K562 (cell line): ENCODE data around the gene YBX2. TPM values are rescaled to one million over a fixed set of nuclear protein-coding genes. Genes with fewer than 3 reads are reported as not detected.

Experiments used
- ATAC-seq: fragments of 200-7000 bp; cut with Tn5 transposase; 3 replicates; pipeline ENCODE4 v1.9.1; 2020; ENCODE audit warnings: moderate library complexity
- BruUV-seq: library from RNA; stranded (reverse); fragments of 400-500 nt; replicated peaks from 2 replicates; lab custom pipeline; 2021; lab: Mats Ljungman, UMichigan
- CTCF ChIA-PET: fragments of 300-600 bp; formaldehyde crosslinking; extraction: SDS; loops from one replicate; lab custom pipeline; 2021; ENCODE audit warnings: low intra/inter-chr PET ratio; lab: Yijun Ruan, JAX
- POLR2A ChIA-PET: fragments of 300-600, 350-650 bp; sonication (Branson Sonifier 250); formaldehyde crosslinking; extraction: SDS; loops from one replicate; lab custom pipeline; 2021; ENCODE audit warnings: antibody characterized with exemption, inconsistent platforms; lab: Yijun Ruan, JAX
- DNase-seq, 4 experiments: peaks; one replicate each; pipeline versions ENCODE4 v3.0.0 to v3.0.0-alpha.2; 2011 to 2018; ENCODE audit warnings: low spot score in 3 of 4, mixed read lengths in 3 of 4; ENCODE audit errors: extremely low read depth in 1 of 4
- FAIRE-seq: peaks from 2 replicates; lab custom pipeline; 2011; peaks lifted over from hg19 to GRCh38; lab: Jason Lieb, UNC
- H2AFZ ChIP-seq: 2 replicates; pipeline ENCODE4 v1.6.0; 2011; ENCODE audit warnings: low read depth, low read length, control low read depth, inconsistent platforms
- H3K27ac ChIP-seq: fragments of 200-600 bp; 3 replicates; pipeline ENCODE4 v1.8.0; 2011; ENCODE audit warnings: low read depth, mild to moderate bottlenecking, control low read depth, inconsistent platforms, low read length, moderate library complexity, mixed read lengths; ENCODE audit errors: extremely low read depth
- H3K27me3 ChIP-seq, 2 experiments: fragments of 300-600 bp in 1 of 2; 2 replicates in 1 of 2; 3 replicates in 1 of 2; pipeline versions ENCODE4 v1.6.0 to v1.8.0; 2011; ENCODE audit warnings: inconsistent platforms in 2 of 2, low read length in 2 of 2, mild to moderate bottlenecking in 1 of 2, mixed read lengths in 1 of 2, moderate library complexity in 1 of 2; ENCODE audit not compliant: control insufficient read depth in 2 of 2, insufficient read depth in 2 of 2
- H3K36me3 ChIP-seq: fragments of 300-600 bp; 3 replicates; pipeline ENCODE4 v1.8.0; 2011; ENCODE audit warnings: mild to moderate bottlenecking, low read length, inconsistent platforms; ENCODE audit not compliant: control insufficient read depth, insufficient read depth
- H3K4me1 ChIP-seq, 2 experiments: fragments of 200-600 bp in 1 of 2; replicated peaks in 1 of 2; 2 replicates in 1 of 2; 3 replicates in 1 of 2; pipeline versions ENCODE4 v1.5.1 to v1.8.0; 2011; ENCODE audit warnings: inconsistent platforms in 2 of 2, low read length in 2 of 2, mild to moderate bottlenecking in 1 of 2, mixed read lengths in 1 of 2, moderate library complexity in 1 of 2; ENCODE audit not compliant: control insufficient read depth in 2 of 2, insufficient read depth in 2 of 2
- H3K4me2 ChIP-seq: 2 replicates; pipeline ENCODE4 v1.6.1; 2011; ENCODE audit warnings: low read length, control low read depth, inconsistent platforms, mixed read lengths; ENCODE audit not compliant: insufficient read depth
- H3K4me3 ChIP-seq: fragments of 200-600 bp; sonication (generic), shearing (Covaris generic); 2 replicates; pipeline ENCODE4 v1.5.1; 2016; ENCODE audit warnings: control low read depth, inconsistent platforms
- H3K79me2 ChIP-seq: fragments of 200-600 bp; 3 replicates; pipeline ENCODE4 v1.8.0; 2011; ENCODE audit warnings: low read length, inconsistent platforms; ENCODE audit not compliant: control insufficient read depth, insufficient read depth
- H3K9ac ChIP-seq, 2 experiments: 2 replicates each; pipeline versions ENCODE4 v1.6.0 to v1.6.1; 2011; ENCODE audit warnings: low read depth in 2 of 2, low read length in 2 of 2, control low read depth in 1 of 2, inconsistent platforms in 1 of 2, mild to moderate bottlenecking in 1 of 2, mixed read lengths in 1 of 2; ENCODE audit not compliant: insufficient read depth in 1 of 2
- H3K9me1 ChIP-seq: one replicate; pipeline ENCODE4 v1.6.0; 2011; ENCODE audit warnings: inconsistent platforms, mild to moderate bottlenecking, low read length, moderate library complexity; ENCODE audit not compliant: control insufficient read depth, insufficient read depth
- H3K9me3 ChIP-seq: replicated peaks from 2 replicates; pipeline ENCODE4 v1.5.1; 2011; ENCODE audit warnings: low read depth, low read length, inconsistent platforms; ENCODE audit not compliant: control insufficient read depth, insufficient read depth
- H4K20me1 ChIP-seq: replicated peaks from 2 replicates; pipeline ENCODE4 v1.6.1; 2011; ENCODE audit warnings: low read length, inconsistent platforms, mixed read lengths; ENCODE audit not compliant: control insufficient read depth, insufficient read depth
- CBFA2T3 ChIP-seq: fragments of 450-650 bp; IDR thresholded peaks from 2 replicates; pipeline ENCODE4 v1.6.1; 2017
- HNRNPH1 ChIP-seq: fragments of 200-400 bp; formaldehyde crosslinking; optimal IDR thresholded peaks from 2 replicates; pipeline ENCODE3; 2017; ENCODE audit warnings: low read depth, mild to moderate bottlenecking, low read length, moderate library complexity
- SP1 ChIP-seq: sonication (generic); formaldehyde crosslinking; IDR thresholded peaks from 2 replicates; pipeline ENCODE4 v1.8.1; 2022; ENCODE audit warnings: mild to moderate bottlenecking, missing genetic modification reagents
- ZC3H11A ChIP-seq: IDR thresholded peaks from 2 replicates; pipeline ENCODE4 v1.6.1; 2012; ENCODE audit warnings: low read depth, low read length, improper control_type of control experiment
- ZNF174 ChIP-seq: fragments of 250-450 bp; sonication (Bioruptor Pico); IDR thresholded peaks from 2 replicates; pipeline ENCODE4 v1.4.0; 2020; ENCODE audit warnings: mild to moderate bottlenecking
- WGBS: fragments of 100-300 bp; shearing (Covaris generic); methylation state at CpG from one replicate; pipeline ENCODE4 v1.1.6; 2016; ENCODE audit warnings: low coverage, mixed read lengths; ENCODE audit not compliant: insufficient coverage; ENCODE audit errors: missing lambda C conversion rate; 5-methylcytosine and 5-hydroxymethylcytosine counted together
- in situ Hi-C: fragments of 300-500 bp; cut with MboI; formaldehyde crosslinking; loops from 4 replicates; pipeline ENCODE4 v1.15.0; 2018; ENCODE audit warnings: inconsistent platforms, mixed read lengths
- intact Hi-C: fragments of 100-400 bp; cut with micrococcal nuclease; formaldehyde crosslinking; loops from 2 replicates; pipeline ENCODE4 v1.14.2; 2022
- polyA plus RNA-seq, 8 experiments: library from polyadenylated mRNA; depleted of rRNA in 4 of 8; stranded (reverse) in 5 of 8; unstranded in 3 of 8; fragments of >200 nt; fragmentation: Nextera tagmentation in 2 of 8; fragmentation: Illumina TruSeq in 1 of 8; extraction: Ambion mirVana in 2 of 8; extraction: Trizol in 1 of 8; gene quantifications; 2 replicates each; pipeline versions ENCODE4 v1.2.1 to v1.2.3, GENCODE V29; 2011 to 2014; ENCODE audit warnings: inconsistent platforms in 1 of 8, missing spikeins in 1 of 8
- total RNA-seq, 7 experiments: library from RNA; depleted of rRNA in 6 of 7; stranded (reverse); fragments of >200 nt in 6 of 7; fragmentation: Illumina TruSeq in 2 of 7; extraction: Trizol in 2 of 7; gene quantifications; 2 replicates each; pipeline versions ENCODE4 v1.2.1 to v1.2.3, GENCODE V29; 2011 to 2021; ENCODE audit warnings: low replicate concordance in 1 of 7
- TF ChIP-seq, protein P1 (sequence below): sonication (generic); formaldehyde crosslinking; IDR thresholded peaks from 2 replicates; pipeline ENCODE4 v1.8.0; 2023; ENCODE audit warnings: missing genetic modification reagents, mild to moderate bottlenecking, borderline replicate concordance
- TF ChIP-seq, protein P2 (sequence below): fragments of 250-450 bp; sonication (Bioruptor Pico); IDR thresholded peaks from 2 replicates; pipeline ENCODE4 v1.4.0; 2020; ENCODE audit warnings: mild to moderate bottlenecking

Gene YBX2
- total and polyA plus RNA-seq, 9 of the 15 experiments (the other 6 are each of a cell fraction or from before 2014, with no cell fraction given), result 0.03 to 0.59 (median 0.27) TPM; not detected in 6

DNA sequence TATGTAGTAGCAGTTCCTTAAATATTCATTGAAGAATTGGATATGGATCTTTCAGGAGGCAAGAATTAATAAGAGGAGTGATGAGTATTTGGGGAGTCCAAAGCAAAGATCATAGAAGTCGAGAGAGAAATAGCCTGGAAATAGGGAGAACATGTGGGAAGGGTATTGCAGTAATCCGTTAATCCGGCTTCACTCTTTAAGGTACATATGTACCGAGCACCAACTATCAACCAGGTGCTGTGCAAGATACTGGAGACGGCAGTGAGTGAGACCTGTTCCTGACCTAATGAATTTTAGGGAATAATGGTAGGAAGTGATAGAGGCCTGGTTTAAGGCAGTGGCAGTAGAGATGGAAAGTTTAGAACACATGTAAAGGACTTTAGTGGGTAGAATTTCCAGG, 41.4 kb downstream of the YBX2 start:
- H3K9ac ChIP-seq, result peak overlapping the region; percentile 94 to 98; a peak in 3 of 4 replicates
- intact Hi-C loops (loop anchor here (2.0 kb wide), 1 partner anchor 14 kb away; the partner anchor contains the start of gene PHF23), in situ Hi-C loops (no loop called here)
- no peaks in the 10 kb centered on the region for H3K9me3 ChIP-seq
- no peak overlapping the region; the same call in 1 of the 2 replicates for H2AFZ ChIP-seq
- no peaks in the 10 kb centered on the region for H3K27me3 ChIP-seq
- H3K4me2 ChIP-seq, result peak overlapping the region; percentile 98
- DNase-seq, result no peak
- ChIA-PET CTCF (no interaction called here), POLR2A (no interaction called here)
- no peak for ATAC-seq
- 0% methylated on average over 4 of the region's 5 CpGs for WGBS
- H3K4me3 ChIP-seq, result peak overlapping the region; percentile 95
- H3K4me1 ChIP-seq, result peaks cover 13 to 19% of the 10 kb centered on the region in 2 experiments; a peak in 4 of 5 replicates
- FAIRE-seq, result no peak
- peaks cover 51% of the 10 kb centered on the region for H3K79me2 ChIP-seq
- TF ChIP-seq, protein P1, sequence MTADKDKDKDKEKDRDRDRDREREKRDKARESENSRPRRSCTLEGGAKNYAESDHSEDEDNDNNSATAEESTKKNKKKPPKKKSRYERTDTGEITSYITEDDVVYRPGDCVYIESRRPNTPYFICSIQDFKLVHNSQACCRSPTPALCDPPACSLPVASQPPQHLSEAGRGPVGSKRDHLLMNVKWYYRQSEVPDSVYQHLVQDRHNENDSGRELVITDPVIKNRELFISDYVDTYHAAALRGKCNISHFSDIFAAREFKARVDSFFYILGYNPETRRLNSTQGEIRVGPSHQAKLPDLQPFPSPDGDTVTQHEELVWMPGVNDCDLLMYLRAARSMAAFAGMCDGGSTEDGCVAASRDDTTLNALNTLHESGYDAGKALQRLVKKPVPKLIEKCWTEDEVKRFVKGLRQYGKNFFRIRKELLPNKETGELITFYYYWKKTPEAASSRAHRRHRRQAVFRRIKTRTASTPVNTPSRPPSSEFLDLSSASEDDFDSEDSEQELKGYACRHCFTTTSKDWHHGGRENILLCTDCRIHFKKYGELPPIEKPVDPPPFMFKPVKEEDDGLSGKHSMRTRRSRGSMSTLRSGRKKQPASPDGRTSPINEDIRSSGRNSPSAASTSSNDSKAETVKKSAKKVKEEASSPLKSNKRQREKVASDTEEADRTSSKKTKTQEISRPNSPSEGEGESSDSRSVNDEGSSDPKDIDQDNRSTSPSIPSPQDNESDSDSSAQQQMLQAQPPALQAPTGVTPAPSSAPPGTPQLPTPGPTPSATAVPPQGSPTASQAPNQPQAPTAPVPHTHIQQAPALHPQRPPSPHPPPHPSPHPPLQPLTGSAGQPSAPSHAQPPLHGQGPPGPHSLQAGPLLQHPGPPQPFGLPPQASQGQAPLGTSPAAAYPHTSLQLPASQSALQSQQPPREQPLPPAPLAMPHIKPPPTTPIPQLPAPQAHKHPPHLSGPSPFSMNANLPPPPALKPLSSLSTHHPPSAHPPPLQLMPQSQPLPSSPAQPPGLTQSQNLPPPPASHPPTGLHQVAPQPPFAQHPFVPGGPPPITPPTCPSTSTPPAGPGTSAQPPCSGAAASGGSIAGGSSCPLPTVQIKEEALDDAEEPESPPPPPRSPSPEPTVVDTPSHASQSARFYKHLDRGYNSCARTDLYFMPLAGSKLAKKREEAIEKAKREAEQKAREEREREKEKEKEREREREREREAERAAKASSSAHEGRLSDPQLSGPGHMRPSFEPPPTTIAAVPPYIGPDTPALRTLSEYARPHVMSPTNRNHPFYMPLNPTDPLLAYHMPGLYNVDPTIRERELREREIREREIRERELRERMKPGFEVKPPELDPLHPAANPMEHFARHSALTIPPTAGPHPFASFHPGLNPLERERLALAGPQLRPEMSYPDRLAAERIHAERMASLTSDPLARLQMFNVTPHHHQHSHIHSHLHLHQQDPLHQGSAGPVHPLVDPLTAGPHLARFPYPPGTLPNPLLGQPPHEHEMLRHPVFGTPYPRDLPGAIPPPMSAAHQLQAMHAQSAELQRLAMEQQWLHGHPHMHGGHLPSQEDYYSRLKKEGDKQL (CRISPR knock-in tag), result no peak
- TF ChIP-seq, protein P2, sequence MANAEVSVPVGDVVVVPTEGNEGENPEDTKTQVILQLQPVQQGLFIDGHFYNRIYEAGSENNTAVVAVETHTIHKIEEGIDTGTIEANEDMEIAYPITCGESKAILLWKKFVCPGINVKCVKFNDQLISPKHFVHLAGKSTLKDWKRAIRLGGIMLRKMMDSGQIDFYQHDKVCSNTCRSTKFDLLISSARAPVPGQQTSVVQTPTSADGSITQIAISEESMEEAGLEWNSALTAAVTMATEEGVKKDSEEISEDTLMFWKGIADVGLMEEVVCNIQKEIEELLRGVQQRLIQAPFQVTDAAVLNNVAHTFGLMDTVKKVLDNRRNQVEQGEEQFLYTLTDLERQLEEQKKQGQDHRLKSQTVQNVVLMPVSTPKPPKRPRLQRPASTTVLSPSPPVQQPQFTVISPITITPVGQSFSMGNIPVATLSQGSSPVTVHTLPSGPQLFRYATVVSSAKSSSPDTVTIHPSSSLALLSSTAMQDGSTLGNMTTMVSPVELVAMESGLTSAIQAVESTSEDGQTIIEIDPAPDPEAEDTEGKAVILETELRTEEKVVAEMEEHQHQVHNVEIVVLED (CRISPR knock-in tag), result no peak
- TF ChIP-seq ZC3H11A (no peak), CBFA2T3 (no peak), ZNF174 (CRISPR knock-in tag) (no peak), SP1 (CRISPR knock-in tag) (no peak), HNRNPH1 (no peak)
- H4K20me1 ChIP-seq, result no peaks in the 10 kb centered on the region
- no TSS peak for BruUV-seq
- peaks cover 51% of the 10 kb centered on the region; the same call in 2 of the 3 replicates for H3K36me3 ChIP-seq
- H3K27ac ChIP-seq, result peak overlapping the region; percentile 96
- no peaks in the 10 kb centered on the region for H3K9me1 ChIP-seq
